Parathyroid adenoma (tissue), 2 donors: ENCODE data around the gene NCBP2.

ENCODE experiments used
- H2AFZ ChIP-seq: fragments of 300-600 bp; sonication (generic); one replicate; pipeline ENCODE4 v1.7.0; 2017; ENCODE audit warnings: antibody characterized with exemption, mild to moderate bottlenecking
- H3K27ac ChIP-seq: fragments of 300-600 bp; sonication (generic); one replicate; pipeline ENCODE4 v1.7.0; 2017
- H3K27me3 ChIP-seq: fragments of 300-600 bp; sonication (generic); one replicate; pipeline ENCODE4 v1.7.0; 2017; ENCODE audit warnings: low read length; ENCODE audit not compliant: control insufficient read depth, insufficient read depth
- H3K36me3 ChIP-seq: fragments of 300-600 bp; sonication (generic); one replicate; pipeline ENCODE4 v1.7.0; 2017; ENCODE audit warnings: low read length; ENCODE audit not compliant: control insufficient read depth, insufficient read depth
- H3K4me1 ChIP-seq: fragments of 300-600 bp; sonication (generic); one replicate; pipeline ENCODE4 v1.7.0; 2017; ENCODE audit warnings: control low read depth
- H3K4me2 ChIP-seq: fragments of 300-600 bp; sonication (generic); one replicate; pipeline ENCODE4 v1.7.0; 2017; ENCODE audit warnings: low read length
- H3K4me3 ChIP-seq: fragments of 300-600 bp; sonication (generic); one replicate; pipeline ENCODE4 v1.7.0; 2017; ENCODE audit warnings: low read depth, low read length
- H3K79me2 ChIP-seq: fragments of 300-600 bp; sonication (generic); one replicate; pipeline ENCODE4 v1.7.0; 2017; ENCODE audit warnings: control low read depth
- H3K9ac ChIP-seq: fragments of 300-600 bp; sonication (generic); one replicate; pipeline ENCODE4 v1.7.0; 2017; ENCODE audit warnings: mild to moderate bottlenecking
- H3K9me3 ChIP-seq: fragments of 300-600 bp; sonication (generic); one replicate; pipeline ENCODE4 v1.7.0; 2017; ENCODE audit warnings: low read length; ENCODE audit not compliant: control insufficient read depth
- CTCF ChIP-seq: fragments of 300-600 bp; sonication (generic); IDR thresholded peaks from one replicate; pipeline ENCODE4 v1.7.0; 2017; ENCODE audit warnings: antibody characterized with exemption, mild to moderate bottlenecking
- donor health status: primary hyperparathyroidism.

The NCBP2 gene

GRCh38 chr3:196962108-196962929 is 20.0 kb upstream of the NCBP2 start:
- no peak overlapping the region for H2AFZ ChIP-seq
- TF ChIP-seq CTCF = no peak
- no peaks in the 10 kb centered on the region for H3K4me1 ChIP-seq
- H3K27me3 ChIP-seq = no peaks in the 10 kb centered on the region
- no peaks in the 10 kb centered on the region for H3K79me2 ChIP-seq
- H3K9me3 ChIP-seq = no peaks in the 10 kb centered on the region
- no peak overlapping the region for H3K4me2 ChIP-seq
- H3K9ac ChIP-seq = no peak overlapping the region
- no peak overlapping the region for H3K27ac ChIP-seq
- no peaks in the 10 kb centered on the region for H3K36me3 ChIP-seq
- H3K4me3 ChIP-seq = no peak overlapping the region

- Histone ChIP-seq H2AFZ (no peak overlapping the region), H3K9me3 (no peaks in the 10 kb centered on the region), H3K79me2 (no peaks in the 10 kb centered on the region), H3K27ac (no peak overlapping the region), H3K4me2 (no peak overlapping the region), H3K4me1 (no peaks in the 10 kb centered on the region), H3K9ac (no peak overlapping the region), H3K4me3 (no peak overlapping the region), H3K36me3 (no peaks in the 10 kb centered on the region), H3K27me3 (no peaks in the 10 kb centered on the region)
- no peak for TF ChIP-seq CTCF
These were observed 12.5 kb upstream of the NCBP2 start for GRCh38 chr3:196954832-196955231.

- H2AFZ ChIP-seq = no peak overlapping the region
- no peak for TF ChIP-seq CTCF
- no peak overlapping the region for H3K27ac ChIP-seq
- no peak overlapping the region for H3K4me3 ChIP-seq
- H3K79me2 ChIP-seq = no peaks in the 10 kb centered on the region
- no peaks in the 10 kb centered on the region for H3K9me3 ChIP-seq
- H3K9ac ChIP-seq = no peak overlapping the region
- H3K27me3 ChIP-seq = no peaks in the 10 kb centered on the region
- peaks cover 6% of the 10 kb centered on the region for H3K4me1 ChIP-seq
- no peak overlapping the region for H3K4me2 ChIP-seq
- no peaks in the 10 kb centered on the region for H3K36me3 ChIP-seq
These were observed 9.0 kb upstream of the NCBP2 start for GRCh38 chr3:196951371-196951770.

GRCh38 chr3:196949750-196950149 is 7.4 kb upstream of the NCBP2 start:
- Histone ChIP-seq H3K9ac (no peak overlapping the region), H3K36me3 (no peaks in the 10 kb centered on the region), H3K4me2 (no peak overlapping the region), H3K4me1 (peaks cover 6% of the 10 kb centered on the region), H3K9me3 (no peaks in the 10 kb centered on the region), H2AFZ (peak overlapping the region; percentile 36), H3K27ac (peak overlapping the region; percentile 51), H3K4me3 (no peak overlapping the region), H3K27me3 (no peaks in the 10 kb centered on the region), H3K79me2 (no peaks in the 10 kb centered on the region)
- no peak for TF ChIP-seq CTCF

- no peak overlapping the region for H3K4me3 ChIP-seq
- H3K9me3 ChIP-seq = no peaks in the 10 kb centered on the region
- H3K4me1 ChIP-seq = peaks cover 6% of the 10 kb centered on the region
- H3K79me2 ChIP-seq = no peaks in the 10 kb centered on the region
- no peak for TF ChIP-seq CTCF
- peak overlapping the region; percentile 36 for H2AFZ ChIP-seq
- no peak overlapping the region for H3K4me2 ChIP-seq
- H3K27ac ChIP-seq = peak overlapping the region; percentile 51
- H3K9ac ChIP-seq = no peak overlapping the region
- H3K27me3 ChIP-seq = no peaks in the 10 kb centered on the region
- H3K36me3 ChIP-seq = no peaks in the 10 kb centered on the region
These were observed 6.9 kb upstream of the NCBP2 start for GRCh38 chr3:196949285-196949619.
